ENCODE measurements around the gene TRIM17. TPM values are rescaled to one million over a fixed set of nuclear protein-coding genes. Genes with fewer than 3 reads are reported as not detected.
A peak's percentile ranks its signal among the peaks of the same experiment; 100 is the strongest.

TRIM17 gene
- total and polyA plus RNA-seq, 2 donors (not counting 1 experiment from before 2014, with no cell fraction given): 0.12 to 0.17 TPM

- peaks cover 4% of the 10 kb centered on the region for H3K4me1 ChIP-seq (ENCODE audit: control insufficient read depth, extremely low read depth, insufficient read depth, low read length)
- H3K4me2 ChIP-seq (ENCODE audit: extremely low read depth, insufficient read depth, low read length): no peak overlapping the region
- no peak overlapping the region for H3K9ac ChIP-seq (ENCODE audit: insufficient read depth, low read length)
- no peak overlapping the region for H3K27ac ChIP-seq (ENCODE audit: insufficient read depth, low read length)
- peaks cover 5% of the 10 kb centered on the region for H3K79me2 ChIP-seq (ENCODE audit: control insufficient read depth, insufficient read depth, low read length)
- no peak overlapping the region for H2AFZ ChIP-seq (ENCODE audit: low read length)
- no peaks in the 10 kb centered on the region for H4K20me1 ChIP-seq (ENCODE audit: control insufficient read depth, extremely low read depth, insufficient read depth, low read length)
- no peak overlapping the region for H3K4me3 ChIP-seq (replicated peaks in 1 of 4; ENCODE audit: control extremely low read depth in 1 of 4, insufficient read depth in 1 of 4, low read depth in 3 of 4, low read length in 4 of 4)
- no peak for DNase-seq (ENCODE audit: low read depth in 2 of 2)
- H3K36me3 ChIP-seq (ENCODE audit: control insufficient read depth, insufficient read depth, low read length): no peaks in the 10 kb centered on the region
- TF ChIP-seq CTCF (conservative IDR thresholded peaks at IDR 0.05 in 1 of 2, IDR thresholded peaks at IDR 0.05 in 1 of 2; ENCODE audit: low read depth in 1 of 2, low read length in 2 of 2): no peak
- no peak for TF ChIP-seq EZH2 (IDR thresholded peaks at IDR 0.05; ENCODE audit: low read length, missing control alignments)
- no peaks in the 10 kb centered on the region for H3K9me3 ChIP-seq (ENCODE audit: control insufficient read depth, insufficient read depth, low read depth, low read length)
- no peaks in the 10 kb centered on the region for H3K27me3 ChIP-seq (ENCODE audit: control insufficient read depth, insufficient read depth, low read length)
Measured at GRCh38 chr1:228453022-228453560, 36.4 kb upstream of the TRIM17 start.

- Histone ChIP-seq H3K4me1 (ENCODE audit: control insufficient read depth, extremely low read depth, insufficient read depth, low read length) (peaks cover 4% of the 10 kb centered on the region), H3K36me3 (ENCODE audit: control insufficient read depth, insufficient read depth, low read length) (no peaks in the 10 kb centered on the region), H2AFZ (ENCODE audit: low read length) (no peak overlapping the region), H3K9me3 (ENCODE audit: control insufficient read depth, insufficient read depth, low read depth, low read length) (no peaks in the 10 kb centered on the region), H3K27me3 (ENCODE audit: control insufficient read depth, insufficient read depth, low read length) (no peaks in the 10 kb centered on the region), H3K27ac (ENCODE audit: insufficient read depth, low read length) (no peak overlapping the region), H4K20me1 (ENCODE audit: control insufficient read depth, extremely low read depth, insufficient read depth, low read length) (no peaks in the 10 kb centered on the region), H3K9ac (ENCODE audit: insufficient read depth, low read length) (no peak overlapping the region), H3K79me2 (ENCODE audit: control insufficient read depth, insufficient read depth, low read length) (peaks cover 5% of the 10 kb centered on the region), H3K4me3 (replicated peaks in 1 of 4; ENCODE audit: control extremely low read depth in 1 of 4, insufficient read depth in 1 of 4, low read depth in 3 of 4, low read length in 4 of 4) (no peak overlapping the region), H3K4me2 (ENCODE audit: extremely low read depth, insufficient read depth, low read length) (no peak overlapping the region)
- DNase-seq (ENCODE audit: low read depth in 2 of 2): peak; percentile 25 to 28
- TF ChIP-seq EZH2 (IDR thresholded peaks at IDR 0.05; ENCODE audit: low read length, missing control alignments) (no peak), CTCF (conservative IDR thresholded peaks at IDR 0.05 in 1 of 2, IDR thresholded peaks at IDR 0.05 in 1 of 2; ENCODE audit: low read depth in 1 of 2, low read length in 2 of 2) (no peak)
Measured at GRCh38 chr1:228452194-228453021, 35.7 kb upstream of the TRIM17 start.

GRCh38 chr1:228450200-228450599 is 33.5 kb upstream of the TRIM17 start:
- Histone ChIP-seq H3K27ac (ENCODE audit: insufficient read depth, low read length) (no peak overlapping the region), H3K4me2 (ENCODE audit: extremely low read depth, insufficient read depth, low read length) (no peak overlapping the region), H3K79me2 (ENCODE audit: control insufficient read depth, insufficient read depth, low read length) (no peaks in the 10 kb centered on the region), H3K27me3 (ENCODE audit: control insufficient read depth, insufficient read depth, low read length) (no peaks in the 10 kb centered on the region), H3K9me3 (ENCODE audit: control insufficient read depth, insufficient read depth, low read depth, low read length) (no peaks in the 10 kb centered on the region), H3K36me3 (ENCODE audit: control insufficient read depth, insufficient read depth, low read length) (no peaks in the 10 kb centered on the region), H3K9ac (ENCODE audit: insufficient read depth, low read length) (no peak overlapping the region), H3K4me1 (ENCODE audit: control insufficient read depth, extremely low read depth, insufficient read depth, low read length) (no peaks in the 10 kb centered on the region), H2AFZ (ENCODE audit: low read length) (no peak overlapping the region), H3K4me3 (replicated peaks in 1 of 4; ENCODE audit: control extremely low read depth in 1 of 4, insufficient read depth in 1 of 4, low read depth in 3 of 4, low read length in 4 of 4) (no peak overlapping the region), H4K20me1 (ENCODE audit: control insufficient read depth, extremely low read depth, insufficient read depth, low read length) (no peaks in the 10 kb centered on the region)
- no peak for DNase-seq (ENCODE audit: low read depth in 2 of 2)
- TF ChIP-seq EZH2 (IDR thresholded peaks at IDR 0.05; ENCODE audit: low read length, missing control alignments) (no peak), CTCF (conservative IDR thresholded peaks at IDR 0.05 in 1 of 2, IDR thresholded peaks at IDR 0.05 in 1 of 2; ENCODE audit: low read depth in 1 of 2, low read length in 2 of 2) (no peak)
